Activated effector memory CD4-positive, alpha-beta T cell treated with anti-CD3 and anti-CD28 coated beads, Interleukin-2, amount 50 U/mL, for 16 hours (primary cell): Measurements from ENCODE around the gene EFNB1.

Experiments used
- DNase-seq: peaks from one replicate; pipeline ENCODE4 v3.0.0-alpha.2; 2020

The EFNB1 gene

GRCh38 chrX:68844581-68844980 is 15.8 kb downstream of the EFNB1 start:
- no peak for DNase-seq

GRCh38 chrX:68846536-68846935 is 17.7 kb downstream of the EFNB1 start:
- no peak for DNase-seq

- DNase-seq = no peak
These were observed 18.4 kb downstream of the EFNB1 start for GRCh38 chrX:68847172-68847571.

- DNase-seq = no peak
These were observed 19.5 kb downstream of the EFNB1 start for GRCh38 chrX:68848189-68848940.

- DNase-seq = no peak
These were observed 22.3 kb downstream of the EFNB1 start for GRCh38 chrX:68851082-68851481.

- DNase-seq = no peak
These were observed 23.2 kb downstream of the EFNB1 start for GRCh38 chrX:68852046-68852445.

GRCh38 chrX:68853665-68854251 is 24.9 kb downstream of the EFNB1 start:
- DNase-seq = no peak

- DNase-seq = no peak
These were observed 36.5 kb downstream of the EFNB1 start for GRCh38 chrX:68865300-68865699.

GRCh38 chrX:68865926-68866325 is 37.1 kb downstream of the EFNB1 start:
- DNase-seq = no peak

- DNase-seq = no peak
These were observed 38.8 kb downstream of the EFNB1 start for GRCh38 chrX:68867458-68868112.

GRCh38 chrX:68868316-68868715 is 39.5 kb downstream of the EFNB1 start:
- DNase-seq = no peak

- no peak for DNase-seq
These were observed 40.3 kb downstream of the EFNB1 start for GRCh38 chrX:68868902-68869800.

- no peak for DNase-seq
These were observed 41.5 kb downstream of the EFNB1 start for GRCh38 chrX:68870357-68870756.

GRCh38 chrX:68872171-68872570 is 43.4 kb downstream of the EFNB1 start:
- no peak for DNase-seq

GRCh38 chrX:68874076-68874475 is 45.3 kb downstream of the EFNB1 start:
- DNase-seq = no peak

- DNase-seq = no peak
These were observed 47.9 kb downstream of the EFNB1 start for GRCh38 chrX:68876731-68877130.

GRCh38 chrX:68877606-68878005 is 48.8 kb downstream of the EFNB1 start:
- DNase-seq = no peak

GRCh38 chrX:68878977-68879645 is 50.3 kb downstream of the EFNB1 start:
- DNase-seq = no peak

GRCh38 chrX:68880846-68881552 is 52.2 kb downstream of the EFNB1 start:
- no peak for DNase-seq

- DNase-seq = no peak
These were observed 53.1 kb downstream of the EFNB1 start for GRCh38 chrX:68881911-68882310.

GRCh38 chrX:68883800-68884199 is 55.0 kb downstream of the EFNB1 start:
- DNase-seq = no peak

- DNase-seq = no peak
These were observed 60.4 kb downstream of the EFNB1 start for GRCh38 chrX:68889249-68889648.
